Upper lobe of right lung (tissue), 1 donor: ENCODE measurements around the gene CCDC102B. TPM values are rescaled to one million over a fixed set of nuclear protein-coding genes. Genes with fewer than 3 reads are reported as not detected.

Source experiments
- ATAC-seq: fragments of 200-7000 bp; cut with Tn5 transposase; one replicate; pipeline ENCODE4 v1.9.1; 2020; ENCODE audit warnings: mild to moderate bottlenecking, moderate library complexity
- DNase-seq: peaks from one replicate; pipeline ENCODE4 v3.0.0-alpha.2; 2020
- H3K27ac ChIP-seq: fragments of 200-600 bp; one replicate; pipeline ENCODE4 v1.8.0; 2022
- H3K27me3 ChIP-seq: fragments of 200-600 bp; one replicate; pipeline ENCODE4 v1.8.0; 2022; ENCODE audit warnings: mild to moderate bottlenecking
- H3K36me3 ChIP-seq: fragments of 200-600 bp; one replicate; pipeline ENCODE4 v1.8.0; 2022
- H3K4me1 ChIP-seq: fragments of 200-600 bp; one replicate; pipeline ENCODE4 v1.8.0; 2022
- H3K4me3 ChIP-seq: fragments of 200-600 bp; one replicate; pipeline ENCODE4 v1.8.0; 2022; ENCODE audit warnings: mild to moderate bottlenecking
- H3K9me3 ChIP-seq: fragments of 200-600 bp; one replicate; pipeline ENCODE4 v1.8.0; 2022
- intact Hi-C: fragments of 100-400 bp; cut with DNase I; formaldehyde crosslinking; loops from one replicate; pipeline ENCODE4 v1.11.0; 2022
- total RNA-seq: library from RNA; stranded (reverse); fragmentation: NEBNext Ultra II Directional; extraction: Animal tissue kit (Norgen Biotek cat#: 25700); gene quantifications from one replicate; pipeline ENCODE4 v1.2.1, GENCODE V29; 2021
- TF ChIP-seq, protein P1 (sequence below): fragments of 200-600 bp; IDR thresholded peaks from one replicate; pipeline ENCODE4 v1.8.0; 2022; ENCODE audit warnings: antibody characterized with exemption
- donor health status: DM: no; HTN: yes; CAD: no; lungs with severe emphysema.

The CCDC102B gene
- total RNA-seq, 1 donor from 2014 or later: 43.7 TPM

DNA sequence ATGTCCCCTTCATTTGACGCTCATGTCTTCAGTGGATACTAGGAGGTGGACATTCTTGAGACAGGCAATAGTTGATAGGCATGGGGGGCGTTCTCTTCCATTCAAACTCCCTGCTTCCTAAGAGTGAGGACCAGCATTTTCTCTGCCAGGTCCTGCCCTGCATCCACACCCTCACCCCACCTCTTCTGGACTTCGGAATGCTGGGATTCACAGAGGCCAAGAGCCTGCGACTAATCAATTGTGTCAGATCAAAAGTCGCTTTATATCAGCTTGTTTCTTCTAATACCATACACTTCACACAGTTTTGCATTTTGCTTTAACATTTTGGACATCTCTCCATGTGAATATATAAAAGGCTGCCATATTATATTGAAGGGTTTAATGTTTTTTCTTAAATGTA lies 210.7 kb downstream of the CCDC102B start:
- intact Hi-C loops: no loop called here
- no peak for DNase-seq
- H3K27ac ChIP-seq: no peak overlapping the region
- ATAC-seq: no peak
- H3K27me3 ChIP-seq: no peaks in the 10 kb centered on the region
- no peaks in the 10 kb centered on the region for H3K9me3 ChIP-seq
- TF ChIP-seq, protein P1, sequence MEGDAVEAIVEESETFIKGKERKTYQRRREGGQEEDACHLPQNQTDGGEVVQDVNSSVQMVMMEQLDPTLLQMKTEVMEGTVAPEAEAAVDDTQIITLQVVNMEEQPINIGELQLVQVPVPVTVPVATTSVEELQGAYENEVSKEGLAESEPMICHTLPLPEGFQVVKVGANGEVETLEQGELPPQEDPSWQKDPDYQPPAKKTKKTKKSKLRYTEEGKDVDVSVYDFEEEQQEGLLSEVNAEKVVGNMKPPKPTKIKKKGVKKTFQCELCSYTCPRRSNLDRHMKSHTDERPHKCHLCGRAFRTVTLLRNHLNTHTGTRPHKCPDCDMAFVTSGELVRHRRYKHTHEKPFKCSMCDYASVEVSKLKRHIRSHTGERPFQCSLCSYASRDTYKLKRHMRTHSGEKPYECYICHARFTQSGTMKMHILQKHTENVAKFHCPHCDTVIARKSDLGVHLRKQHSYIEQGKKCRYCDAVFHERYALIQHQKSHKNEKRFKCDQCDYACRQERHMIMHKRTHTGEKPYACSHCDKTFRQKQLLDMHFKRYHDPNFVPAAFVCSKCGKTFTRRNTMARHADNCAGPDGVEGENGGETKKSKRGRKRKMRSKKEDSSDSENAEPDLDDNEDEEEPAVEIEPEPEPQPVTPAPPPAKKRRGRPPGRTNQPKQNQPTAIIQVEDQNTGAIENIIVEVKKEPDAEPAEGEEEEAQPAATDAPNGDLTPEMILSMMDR: no peak
- no peaks in the 10 kb centered on the region for H3K36me3 ChIP-seq
- no peaks in the 10 kb centered on the region for H3K4me1 ChIP-seq
- no peak overlapping the region for H3K4me3 ChIP-seq

DNA sequence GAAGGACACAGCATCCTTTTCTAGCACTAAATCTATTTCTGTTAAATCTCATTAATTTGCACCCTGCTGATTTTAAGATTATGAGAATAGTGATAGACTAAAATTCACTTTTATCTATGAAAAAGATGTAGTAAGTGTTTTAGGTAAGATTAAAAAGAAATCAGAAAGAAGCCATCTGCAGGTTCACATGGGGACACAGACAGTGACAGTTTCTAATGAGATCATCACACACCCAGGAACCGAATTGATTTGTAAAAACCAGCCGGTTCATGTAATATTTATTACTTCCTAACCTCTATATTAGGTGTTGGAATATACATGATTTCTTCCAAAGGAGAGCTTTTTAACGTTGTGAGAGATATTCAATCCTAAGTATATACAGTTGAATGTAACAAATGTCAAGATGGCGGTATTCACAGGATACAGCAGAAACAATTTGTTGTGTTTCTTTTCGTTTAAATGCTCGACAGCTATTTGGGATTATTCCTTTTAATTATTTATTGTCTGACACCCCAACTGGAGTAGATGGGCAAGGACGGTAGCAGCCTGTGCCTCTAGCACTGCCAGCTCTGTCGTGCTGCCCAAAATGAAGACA lies 223.4 kb downstream of the CCDC102B start:
- no peak for ATAC-seq
- DNase-seq: no peak
- Histone ChIP-seq H3K27me3 (no peaks in the 10 kb centered on the region), H3K36me3 (no peaks in the 10 kb centered on the region), H3K4me3 (no peak overlapping the region), H3K9me3 (no peaks in the 10 kb centered on the region), H3K27ac (no peak overlapping the region), H3K4me1 (no peaks in the 10 kb centered on the region)
- TF ChIP-seq, protein P1: no peak
- intact Hi-C loops: no loop called here

DNA sequence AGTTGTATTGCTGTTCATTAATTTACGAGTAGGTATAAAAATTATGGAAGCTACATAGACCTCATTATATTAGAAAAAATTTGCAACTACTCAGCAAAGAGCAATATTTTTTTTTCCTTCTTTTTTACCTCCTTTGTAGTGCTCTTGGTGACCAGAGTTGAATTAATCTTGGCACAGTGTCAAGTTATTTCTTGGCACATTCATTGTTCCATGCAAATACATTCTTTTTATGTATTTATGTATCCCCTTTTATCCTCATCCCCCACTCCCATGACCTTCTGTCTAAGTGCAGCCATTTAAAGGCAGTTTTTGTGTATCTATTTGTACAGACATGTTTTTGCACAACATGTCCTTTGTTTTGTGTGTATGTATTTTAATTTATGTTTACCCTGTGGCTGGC lies 224.5 kb downstream of the CCDC102B start:
- Histone ChIP-seq H3K9me3 (no peaks in the 10 kb centered on the region), H3K27me3 (no peaks in the 10 kb centered on the region), H3K4me1 (no peaks in the 10 kb centered on the region), H3K27ac (no peak overlapping the region), H3K36me3 (no peaks in the 10 kb centered on the region), H3K4me3 (no peak overlapping the region)
- no peak for ATAC-seq
- intact Hi-C loops: no loop called here
- TF ChIP-seq, protein P1: no peak
- no peak for DNase-seq

DNA sequence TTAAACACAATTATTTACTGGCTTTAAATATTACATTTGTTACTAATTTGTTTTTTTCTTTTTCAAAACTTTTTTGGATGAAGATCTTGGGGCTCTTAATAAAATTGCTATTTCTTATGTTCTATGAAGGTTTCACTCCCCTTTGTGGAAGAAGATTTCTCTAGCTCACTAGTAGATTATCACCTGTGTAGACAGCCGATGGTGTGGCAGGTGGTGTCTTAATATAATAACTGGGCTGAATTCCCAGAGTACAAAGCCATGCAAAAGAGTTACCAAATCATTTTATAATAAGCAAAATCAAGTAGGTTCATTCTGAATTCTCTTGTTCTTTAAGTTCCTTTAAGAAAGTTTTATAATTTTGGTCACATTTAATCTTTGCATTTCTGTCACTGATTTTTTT lies 233.7 kb downstream of the CCDC102B start:
- TF ChIP-seq, protein P1: no peak
- no peak overlapping the region for H3K4me3 ChIP-seq
- no peaks in the 10 kb centered on the region for H3K9me3 ChIP-seq
- no peaks in the 10 kb centered on the region for H3K27me3 ChIP-seq
- intact Hi-C loops: no loop called here
- ATAC-seq (no peak), DNase-seq (no peak)
- H3K4me1 ChIP-seq: no peaks in the 10 kb centered on the region
- no peaks in the 10 kb centered on the region for H3K36me3 ChIP-seq
- no peak overlapping the region for H3K27ac ChIP-seq

DNA sequence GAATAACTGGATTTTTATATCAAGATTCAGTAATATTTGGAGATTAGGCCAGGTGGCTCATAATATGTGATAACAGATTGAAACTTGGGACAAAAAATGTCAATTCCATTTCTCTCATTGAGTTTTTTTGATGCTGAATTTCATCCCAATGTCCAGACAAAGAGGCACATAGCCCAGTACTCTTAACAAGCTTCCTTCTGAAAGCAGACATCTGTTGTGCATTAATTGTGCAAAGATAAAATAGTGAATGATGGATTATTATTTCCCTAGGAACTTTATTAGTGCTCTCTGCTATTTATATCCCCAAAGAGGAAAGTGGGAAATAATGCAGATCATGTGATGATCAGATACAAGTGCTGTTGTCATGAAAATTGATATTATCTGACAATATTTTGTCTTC lies 234.1 kb downstream of the CCDC102B start:
- no peaks in the 10 kb centered on the region for H3K9me3 ChIP-seq
- no peak overlapping the region for H3K27ac ChIP-seq
- no peaks in the 10 kb centered on the region for H3K27me3 ChIP-seq
- DNase-seq: no peak
- intact Hi-C loops: no loop called here
- H3K36me3 ChIP-seq: no peaks in the 10 kb centered on the region
- TF ChIP-seq, protein P1: no peak
- no peak overlapping the region for H3K4me3 ChIP-seq
- no peak for ATAC-seq
- no peaks in the 10 kb centered on the region for H3K4me1 ChIP-seq

DNA sequence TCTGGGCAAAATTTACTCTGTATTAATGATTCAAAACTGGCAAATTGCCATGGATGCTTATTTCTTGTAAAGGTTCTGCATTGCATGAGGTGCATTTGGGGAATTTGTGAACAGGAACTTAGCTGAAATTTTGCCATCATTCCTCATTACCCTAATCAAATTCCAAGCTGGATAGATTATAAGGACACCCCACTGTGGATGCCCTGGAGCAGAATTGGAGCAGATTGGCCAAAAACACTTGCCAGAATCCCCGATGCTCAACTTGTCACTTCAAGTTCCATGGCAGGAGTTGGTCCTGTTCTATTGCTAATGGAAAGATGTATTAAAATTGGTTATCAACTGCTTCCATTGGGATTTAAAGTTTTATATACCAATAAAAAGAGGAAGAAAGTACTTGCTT lies 237.9 kb downstream of the CCDC102B start:
- ATAC-seq (no peak), DNase-seq (no peak)
- Histone ChIP-seq H3K4me3 (no peak overlapping the region), H3K27ac (no peak overlapping the region), H3K9me3 (no peaks in the 10 kb centered on the region), H3K36me3 (no peaks in the 10 kb centered on the region), H3K27me3 (no peaks in the 10 kb centered on the region), H3K4me1 (no peaks in the 10 kb centered on the region)
- TF ChIP-seq, protein P1: no peak
- intact Hi-C loops: no loop called here
